GM18526 (cell line): ENCODE data around the gene ADGRG3.

Source experiments
- POLR2A ChIP-seq: IDR thresholded peaks from 3 replicates; pipeline ENCODE4 v1.6.1; 2011; ENCODE audit not compliant: insufficient read length; ENCODE audit errors: extremely low read depth

The ADGRG3 gene

DNA sequence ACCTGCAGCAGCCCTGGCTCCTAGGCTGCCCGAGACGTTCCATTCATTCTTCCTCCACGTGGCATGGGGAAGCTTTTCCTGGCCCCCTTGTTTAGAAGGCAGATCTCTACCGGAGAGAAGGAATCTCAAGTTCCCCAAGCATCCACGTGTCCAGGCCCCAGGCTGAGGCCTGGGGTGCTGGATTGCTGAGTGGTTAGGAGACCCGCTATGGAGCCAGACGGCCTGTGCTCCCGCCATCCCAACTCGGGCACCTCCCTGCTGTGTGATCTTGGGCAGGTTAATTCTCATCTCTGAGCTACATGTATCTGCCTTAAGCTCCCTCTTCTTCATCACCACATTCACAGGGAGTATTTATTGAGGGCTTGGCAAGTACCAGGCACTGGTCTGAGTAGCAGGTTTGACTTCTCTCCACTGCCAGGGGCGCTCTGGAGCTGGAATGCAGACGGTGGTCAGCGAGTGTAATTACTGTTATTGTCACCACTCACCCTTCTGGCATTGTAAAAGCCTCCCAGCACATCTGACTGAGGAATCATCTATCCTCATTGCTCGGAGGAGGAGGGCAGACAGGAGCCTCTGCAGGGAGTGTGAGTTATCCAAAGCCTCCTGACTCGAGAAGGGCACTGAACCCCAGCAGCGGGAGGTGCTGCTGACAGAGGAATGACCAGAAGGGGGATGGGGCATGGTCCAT is 40.8 kb upstream of the ADGRG3 start:
- TF ChIP-seq POLR2A, result no peak

DNA sequence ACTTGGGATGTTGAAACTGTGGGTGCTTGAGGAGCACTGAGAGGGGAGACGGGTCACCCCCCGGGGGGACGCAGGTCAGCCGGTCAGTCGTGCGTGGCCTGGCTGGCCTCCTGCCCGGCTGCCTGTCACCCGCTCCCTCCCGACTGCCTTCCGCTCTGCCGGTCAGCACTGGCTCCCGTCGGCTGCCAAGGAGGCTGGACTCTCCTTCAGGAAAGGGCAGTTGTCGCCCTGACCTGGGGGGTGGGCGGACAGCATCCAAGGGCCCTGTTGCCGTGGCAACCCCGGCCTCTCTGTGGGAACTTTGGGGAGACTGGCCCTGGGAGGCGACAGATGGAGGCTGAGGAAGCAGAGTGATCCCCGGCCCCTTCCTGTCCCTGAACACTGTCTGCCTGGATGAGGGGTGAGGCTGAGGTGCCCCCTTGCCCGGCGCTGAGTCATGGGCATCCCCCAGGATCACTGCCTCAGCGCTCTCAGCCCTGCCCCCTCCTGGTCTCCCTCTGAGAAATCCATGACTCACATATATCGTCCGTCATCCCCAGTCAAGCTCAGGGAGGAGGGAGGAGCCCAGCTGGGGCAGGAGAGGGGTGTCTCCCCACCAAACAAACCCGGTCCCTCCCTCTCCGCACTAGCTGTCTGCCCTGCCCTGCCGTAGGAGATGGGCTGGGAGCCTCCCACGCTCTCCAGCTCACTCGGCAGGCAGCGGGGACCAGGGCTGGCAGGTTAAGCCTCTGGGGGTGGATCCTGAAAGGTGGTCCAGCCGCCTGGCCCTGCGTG is 39.9 kb upstream of the ADGRG3 start, which contains the start of gene ADGRG1:
Gene ADGRG1 (plus strand): TSS at position 623 of the 774 bp plus-strand sequence. CDS start 21,658 bp downstream, outside the sequence.
- no peak for TF ChIP-seq POLR2A

DNA sequence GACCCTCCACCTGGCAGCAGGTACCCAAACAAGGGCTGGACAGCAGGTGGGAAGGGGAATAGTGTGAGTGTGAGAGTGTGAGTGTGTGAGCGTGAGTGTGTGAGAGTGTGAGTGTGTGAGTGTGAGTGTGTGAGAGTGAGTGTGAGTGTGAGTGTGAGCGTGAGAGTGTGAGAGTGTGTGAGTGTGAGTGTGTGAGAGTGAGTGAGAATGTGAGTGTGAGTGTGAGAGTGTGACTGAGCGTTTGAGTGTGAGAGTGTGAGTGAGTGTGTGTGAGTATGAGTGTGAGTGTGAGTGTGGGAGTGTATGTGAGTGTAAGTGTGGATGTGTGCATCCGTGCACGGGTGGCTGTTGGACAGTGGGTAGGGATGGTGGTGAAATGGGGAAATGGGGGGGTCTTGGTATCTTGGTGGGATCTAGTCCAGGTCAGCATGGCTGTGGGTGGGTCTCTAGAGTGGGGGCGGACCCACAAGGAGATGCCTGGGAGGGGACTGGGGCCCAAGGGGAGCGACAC is 39.3 kb upstream of the ADGRG3 start:
- no peak for TF ChIP-seq POLR2A

DNA sequence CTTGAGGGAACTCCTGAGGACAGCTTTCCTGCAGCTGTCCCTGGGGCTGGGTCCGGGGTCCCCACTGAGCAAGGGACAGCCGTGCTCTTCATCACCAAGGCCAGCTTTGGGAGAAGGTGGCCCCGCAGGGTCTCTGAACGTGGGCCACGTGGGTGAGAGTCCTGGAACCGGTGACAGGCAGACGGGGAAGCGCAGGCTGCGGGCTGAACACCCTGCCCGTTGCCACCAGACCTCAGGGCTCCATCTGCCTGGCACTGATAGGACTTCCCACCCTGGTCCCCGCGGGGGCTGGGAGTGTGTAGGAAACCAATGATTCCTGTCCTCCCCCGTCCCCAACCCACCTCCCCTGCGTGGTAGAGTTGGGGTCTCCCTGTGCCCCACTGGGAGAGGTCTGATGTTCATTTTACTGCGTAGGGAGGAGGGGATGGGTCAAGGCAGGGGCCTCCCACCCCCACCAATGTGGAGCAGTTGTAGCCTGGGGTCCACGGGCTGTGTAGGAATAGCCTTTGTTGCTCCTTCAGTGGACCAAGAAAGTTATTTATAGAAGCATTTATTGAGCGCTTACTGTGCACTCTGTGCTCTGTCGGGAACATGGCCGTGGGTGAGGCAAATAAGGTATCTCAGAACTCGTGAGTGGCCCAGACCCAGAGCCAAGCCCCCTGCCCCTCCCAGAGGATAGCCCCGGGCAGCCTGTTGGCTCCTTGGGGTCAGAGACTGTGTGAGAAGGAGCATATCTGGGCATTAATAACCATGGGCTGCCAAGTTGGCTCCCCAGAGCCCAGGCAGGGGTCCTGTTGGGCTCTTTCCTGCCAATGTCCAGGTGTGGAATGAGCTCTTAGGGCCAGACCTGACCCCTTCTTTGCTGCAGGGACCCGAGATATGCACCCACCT is 38.3 kb upstream of the ADGRG3 start:
- TF ChIP-seq POLR2A, result no peak

DNA sequence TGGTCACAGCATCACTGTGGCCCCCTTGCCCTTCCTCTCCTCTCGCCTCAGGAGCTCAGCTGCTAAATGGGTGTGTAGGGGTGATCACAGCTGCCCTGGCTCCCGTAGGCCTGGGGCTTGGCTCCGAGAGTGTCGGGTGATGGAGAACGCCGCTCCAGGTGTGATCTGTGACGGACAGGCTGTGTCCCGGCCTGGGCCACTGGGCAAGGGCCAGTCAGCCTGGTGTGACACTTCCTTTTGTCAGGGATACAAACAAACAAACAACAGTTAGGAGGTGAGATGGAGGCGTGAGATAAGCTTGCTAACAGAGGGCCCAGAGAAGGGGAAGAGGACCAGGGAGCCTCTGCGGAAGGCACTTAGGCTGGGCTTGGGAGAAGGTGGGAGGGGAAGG is 37.7 kb upstream of the ADGRG3 start:
- TF ChIP-seq POLR2A, result no peak

DNA sequence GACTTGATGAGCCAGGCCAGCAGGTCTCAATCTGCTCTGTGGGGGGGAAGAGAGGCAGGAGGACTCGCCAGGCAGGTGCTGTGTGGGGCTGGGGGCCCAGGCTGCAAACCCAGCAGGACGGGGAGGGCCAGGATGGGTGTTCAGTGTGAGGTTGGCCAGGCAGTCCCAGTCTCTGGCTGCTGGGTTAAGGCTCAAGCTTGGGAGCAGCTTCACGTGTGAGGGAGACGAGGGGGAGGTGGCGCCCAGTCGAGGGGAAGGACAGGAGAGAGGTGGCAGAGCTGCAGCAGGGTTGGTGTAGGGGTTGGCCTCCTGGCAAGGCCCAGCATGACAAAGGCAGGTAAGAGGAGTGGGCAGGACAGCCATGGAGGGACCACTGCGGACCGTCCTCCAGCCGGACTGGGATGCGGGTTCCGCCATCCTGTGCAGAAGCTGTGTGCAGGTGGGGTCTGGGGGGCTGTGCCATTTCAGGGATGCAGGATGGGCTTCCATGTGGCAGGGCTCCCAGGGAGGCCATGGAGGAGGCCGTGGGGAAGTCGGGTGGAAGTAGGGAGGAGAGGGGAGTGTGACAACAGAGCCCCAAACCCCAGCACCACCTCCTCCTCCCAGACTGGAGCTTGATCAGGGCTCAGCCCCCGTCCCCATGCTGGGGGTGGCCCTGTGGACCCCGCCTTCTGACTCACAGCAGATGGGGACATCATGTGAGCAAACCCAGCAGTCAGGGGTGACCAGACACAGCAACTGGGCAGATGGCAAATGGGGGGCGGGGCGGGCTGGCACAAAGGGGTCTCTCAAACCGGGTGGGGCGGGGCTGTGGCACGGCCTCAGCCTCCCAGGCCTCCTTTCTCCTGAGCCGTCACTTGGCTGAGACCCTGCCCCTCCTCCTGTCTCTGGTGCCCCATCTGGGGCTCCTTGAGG is 36.9 kb upstream of the ADGRG3 start:
- TF ChIP-seq POLR2A, result no peak

DNA sequence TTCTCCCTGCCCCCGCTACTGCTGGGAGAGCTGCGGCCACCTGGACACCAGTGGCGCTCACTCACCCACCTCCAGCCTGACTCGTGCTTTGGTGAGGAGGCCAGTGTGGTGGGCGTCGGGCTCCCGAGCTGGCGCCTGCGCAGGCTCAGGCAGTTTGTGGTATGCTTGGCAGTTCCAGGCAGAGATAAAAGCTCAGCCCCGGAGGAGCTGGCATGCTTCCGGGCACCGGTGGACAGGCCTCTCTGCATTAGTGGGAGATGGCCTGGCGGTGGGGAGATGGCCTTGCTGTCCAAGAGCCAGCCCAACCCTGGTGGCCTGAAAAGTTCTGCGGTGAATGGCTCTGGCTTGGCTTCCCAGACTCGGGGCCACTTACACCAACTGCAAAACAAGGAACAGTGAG is 35.5 kb upstream of the ADGRG3 start:
- no peak for TF ChIP-seq POLR2A

DNA sequence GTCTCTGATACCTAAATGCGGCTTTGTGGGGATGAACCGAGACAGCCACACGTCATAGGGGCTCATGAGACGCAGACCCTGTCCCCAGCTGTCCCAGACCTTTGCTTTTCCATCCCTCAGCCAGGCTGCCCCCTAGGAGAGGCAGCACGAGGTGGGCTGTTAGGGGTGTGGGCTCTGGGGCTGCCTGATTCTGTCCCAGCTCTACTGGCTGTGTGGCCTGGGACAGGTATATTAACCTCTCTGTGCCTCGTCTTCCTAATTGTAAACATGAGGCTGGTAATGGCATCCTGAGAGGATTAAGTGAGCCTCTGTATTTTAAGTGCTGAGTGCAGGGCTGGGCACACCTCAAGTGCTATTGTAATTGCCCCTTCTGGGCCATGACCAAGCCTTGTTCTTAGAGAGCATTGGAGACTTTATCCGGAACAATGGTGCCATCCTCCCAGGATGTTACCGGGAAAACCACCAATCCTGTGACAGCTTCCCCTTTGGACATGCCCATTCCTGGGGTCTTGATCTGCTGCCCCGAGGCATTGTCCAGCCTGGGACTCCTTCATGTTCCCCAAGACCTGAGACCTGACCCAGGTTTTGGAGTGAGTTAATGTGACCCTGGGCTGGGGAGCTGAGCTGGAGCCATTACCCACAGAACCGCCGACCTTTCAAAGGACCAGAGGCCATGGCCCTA is 34.6 kb upstream of the ADGRG3 start:
- no peak for TF ChIP-seq POLR2A

DNA sequence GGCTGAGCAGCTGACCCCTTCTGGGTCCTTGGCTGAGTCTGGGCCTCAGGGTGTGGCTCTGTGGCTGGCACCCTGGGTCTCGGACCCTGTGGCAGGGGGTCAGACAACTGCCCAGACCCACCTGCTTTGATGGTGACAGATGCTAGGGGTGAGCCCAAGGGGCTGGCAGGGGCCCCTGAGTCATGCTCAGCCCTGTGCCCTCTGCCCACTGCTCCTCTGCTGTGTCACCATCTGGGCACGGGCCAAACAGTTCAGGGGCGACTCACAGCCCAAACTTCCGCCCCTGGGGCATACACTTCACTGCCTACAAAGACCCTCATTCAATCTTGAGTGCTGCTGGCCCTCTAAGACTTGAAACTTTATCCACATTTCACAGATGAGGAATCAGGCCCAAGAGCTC is 33.9 kb upstream of the ADGRG3 start:
- no peak for TF ChIP-seq POLR2A

DNA sequence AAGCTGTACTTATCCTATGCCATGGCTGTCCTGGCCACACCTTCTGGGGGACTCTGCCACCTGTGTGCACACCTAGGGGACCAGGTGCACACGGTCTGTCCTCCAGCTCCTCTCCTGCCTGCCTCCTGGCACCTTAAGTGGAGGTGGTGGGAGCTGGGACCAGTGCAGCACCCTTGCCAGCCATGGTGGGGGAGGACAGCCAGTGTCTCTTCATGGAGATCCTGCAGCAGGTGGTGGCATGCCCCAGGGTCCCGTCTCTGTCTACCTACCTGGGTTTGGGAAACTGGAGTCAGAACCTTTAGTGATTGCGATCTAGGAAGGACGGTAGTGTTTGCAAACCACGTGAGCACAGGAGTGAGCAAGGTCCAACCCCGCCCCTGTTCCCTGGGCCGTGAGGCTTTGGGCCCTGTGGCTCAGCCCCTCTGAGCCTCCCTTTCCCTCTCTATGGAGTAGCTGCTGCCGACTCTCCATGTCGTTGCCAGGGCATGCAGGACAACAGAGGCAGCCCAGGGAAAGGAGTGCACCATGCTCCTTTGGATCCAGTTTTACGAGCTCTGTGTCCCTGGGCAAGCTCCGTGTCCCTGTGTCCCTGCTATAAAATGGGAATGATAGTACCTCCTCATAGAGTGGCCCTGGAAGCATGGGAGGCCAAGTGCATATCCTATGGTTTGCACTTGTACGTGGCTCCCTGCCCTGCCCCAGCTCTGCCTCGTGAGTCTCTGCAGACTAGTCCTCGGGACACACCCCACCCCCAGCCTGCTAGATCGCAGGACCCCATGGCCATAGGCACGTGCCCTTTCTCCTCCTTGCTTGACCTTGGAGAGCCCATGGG is 32.6 kb upstream of the ADGRG3 start:
- TF ChIP-seq POLR2A, result no peak

DNA sequence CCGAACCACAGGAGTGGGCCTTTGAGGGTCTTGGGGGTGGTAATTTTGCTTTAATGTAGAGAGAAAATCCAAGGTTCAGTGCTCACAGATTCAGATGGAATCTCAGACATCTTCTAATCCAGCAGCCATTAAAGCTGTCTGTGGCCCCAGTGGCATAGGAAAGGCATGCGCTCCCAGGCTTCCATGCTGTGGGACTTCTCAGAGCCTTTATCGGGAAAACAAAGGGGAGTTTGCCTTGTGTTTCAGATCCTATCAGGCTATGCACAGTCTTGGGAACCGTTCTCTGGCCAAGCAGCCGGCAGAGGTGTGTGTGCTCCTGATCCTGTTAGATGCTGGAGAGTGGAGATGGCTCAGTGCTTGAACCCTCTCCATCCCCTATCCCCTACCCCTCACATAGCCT is 31.9 kb upstream of the ADGRG3 start:
- TF ChIP-seq POLR2A, result no peak

DNA sequence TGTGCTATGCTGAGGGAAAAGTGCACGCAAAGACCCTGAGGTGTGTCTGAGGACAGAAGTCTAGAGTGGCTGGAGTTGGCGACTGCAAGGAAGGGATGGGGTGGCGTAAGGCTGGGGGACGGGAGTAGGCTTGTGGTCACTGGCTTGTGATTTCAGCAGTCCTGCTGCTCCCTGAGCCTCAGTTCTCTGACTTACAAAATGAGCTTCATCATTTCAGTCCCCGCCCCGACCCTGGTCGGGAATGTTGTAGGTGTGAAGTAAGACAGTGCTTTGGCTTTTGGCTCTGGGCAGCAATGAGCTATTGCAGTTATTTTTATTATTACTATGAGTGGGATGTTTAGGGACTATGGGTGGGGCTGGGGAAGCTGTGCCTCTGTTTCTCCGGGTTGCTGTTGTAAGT is 31.1 kb upstream of the ADGRG3 start:
- TF ChIP-seq POLR2A, result no peak

DNA sequence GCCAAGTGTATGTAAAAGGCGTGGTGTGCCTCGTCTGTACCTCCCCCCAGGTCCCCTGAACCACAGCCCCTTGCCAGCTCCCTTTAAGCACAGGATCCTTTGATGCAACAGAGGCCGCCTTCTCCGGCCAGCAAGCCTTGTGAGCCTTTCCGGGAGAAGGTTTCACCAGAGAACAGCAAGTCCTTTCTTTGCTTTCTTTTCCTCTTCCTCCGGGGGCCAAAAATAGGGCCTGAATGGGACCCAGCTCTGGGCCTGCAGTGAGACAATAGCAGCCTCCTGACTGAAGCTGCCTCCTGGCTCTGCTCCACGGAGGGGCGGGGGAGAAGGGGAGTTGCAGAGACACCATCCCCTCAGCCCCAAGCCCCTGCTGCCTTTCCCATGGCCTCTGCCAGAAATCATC is 30.7 kb upstream of the ADGRG3 start:
- no peak for TF ChIP-seq POLR2A
